Inflammatory macrophage treated with lipopolysaccharide for 1 hour (primary cell): ENCODE results near the gene CHRM1.

Experiments used
- DNase-seq, 2 donors: peaks; one replicate each; pipeline ENCODE4 v3.0.0-alpha.2; 2020 to 2022

The CHRM1 gene

DNA sequence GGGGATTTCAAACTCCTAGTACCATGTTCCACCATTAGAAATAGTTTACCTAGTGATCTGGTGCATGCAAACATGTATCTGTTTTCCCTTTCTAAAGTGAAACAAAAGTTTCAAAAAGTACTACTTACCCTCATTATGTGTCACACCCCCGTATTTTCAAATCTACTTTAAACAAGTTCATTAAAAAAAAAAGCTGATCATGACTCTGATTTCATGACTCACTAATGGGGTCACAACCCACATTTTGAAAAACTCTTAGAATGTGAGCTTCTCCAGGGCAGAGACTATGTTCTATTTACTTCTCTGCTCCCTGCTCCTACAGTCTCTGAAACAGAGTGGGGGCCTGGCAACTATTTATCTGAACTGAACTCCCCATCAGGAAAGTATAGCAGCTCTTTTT, 18.2 kb downstream of the CHRM1 start:
- DNase-seq, result no peak

GRCh38 chr11:62898027-62898426, 23.1 kb downstream of the CHRM1 start:
- no peak for DNase-seq

GRCh38 chr11:62897311-62897710, 23.9 kb downstream of the CHRM1 start:
- DNase-seq, result no peak

- DNase-seq, result no peak
Observed at GRCh38 chr11:62896049-62896448, 25.1 kb downstream of the CHRM1 start.

GRCh38 chr11:62895501-62895900, 25.7 kb downstream of the CHRM1 start:
- no peak for DNase-seq

GRCh38 chr11:62892077-62892922, 28.9 kb downstream of the CHRM1 start:
- no peak for DNase-seq

GRCh38 chr11:62889484-62890437, 31.4 kb downstream of the CHRM1 start:
- DNase-seq, result no peak

DNA sequence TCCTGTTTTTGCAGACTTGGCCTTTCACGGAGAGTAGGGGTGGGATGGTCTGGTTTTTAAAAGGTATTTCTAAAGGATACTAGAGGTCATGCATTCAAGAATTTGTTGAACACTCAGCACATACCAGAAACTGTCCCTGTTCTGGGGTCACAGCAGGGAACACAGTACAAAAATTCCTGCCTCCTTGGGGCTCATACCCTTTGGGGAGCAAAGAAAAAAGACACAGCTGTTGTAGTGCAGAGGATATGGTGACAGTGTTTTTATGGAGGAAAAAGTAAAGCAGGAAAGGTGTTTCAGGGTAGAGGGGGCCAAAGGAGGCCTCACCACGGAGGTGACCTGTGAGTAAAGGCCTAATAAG, 32.1 kb downstream of the CHRM1 start:
- DNase-seq, result no peak

DNA sequence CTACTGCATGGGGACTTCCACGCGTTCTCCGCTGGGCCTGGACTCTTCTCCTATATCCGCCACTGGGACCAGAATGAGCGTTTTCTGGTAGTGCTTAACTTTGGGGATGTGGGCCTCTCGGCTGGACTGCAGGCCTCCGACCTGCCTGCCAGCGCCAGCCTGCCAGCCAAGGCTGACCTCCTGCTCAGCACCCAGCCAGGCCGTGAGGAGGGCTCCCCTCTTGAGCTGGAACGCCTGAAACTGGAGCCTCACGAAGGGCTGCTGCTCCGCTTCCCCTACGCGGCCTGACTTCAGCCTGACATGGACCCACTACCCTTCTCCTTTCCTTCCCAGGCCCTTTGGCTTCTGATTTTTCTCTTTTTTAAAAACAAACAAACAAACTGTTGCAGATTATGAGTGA, 32.8 kb downstream of the CHRM1 start:
- DNase-seq, result no peak

DNA sequence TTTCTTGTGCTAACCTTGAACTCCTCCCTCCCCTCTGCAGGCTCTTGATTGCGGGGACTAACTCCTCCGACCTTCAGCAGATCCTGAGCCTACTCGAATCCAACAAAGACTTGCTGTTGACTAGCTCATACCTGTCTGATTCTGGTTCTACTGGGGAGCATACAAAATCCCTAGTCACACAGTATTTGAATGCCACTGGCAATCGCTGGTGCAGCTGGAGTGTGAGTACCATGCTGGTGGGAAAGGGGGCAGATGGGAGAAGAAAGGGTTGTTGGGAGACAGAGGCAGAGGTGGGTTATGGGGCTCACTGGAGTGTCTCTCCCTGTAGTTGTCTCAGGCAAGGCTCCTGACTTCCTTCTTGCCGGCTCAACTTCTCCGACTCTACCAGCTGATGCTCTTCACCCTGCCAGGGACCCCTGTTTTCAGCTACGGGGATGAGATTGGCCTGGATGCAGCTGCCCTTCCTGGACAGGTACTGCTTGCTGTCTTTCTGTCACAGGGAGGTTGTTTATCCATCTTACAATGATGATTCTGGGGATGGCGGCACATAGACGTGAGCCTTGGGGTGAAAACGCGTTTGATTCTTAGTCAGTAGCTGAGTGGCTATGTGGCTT, 35.9 kb downstream of the CHRM1 start:
- no peak for DNase-seq

DNA sequence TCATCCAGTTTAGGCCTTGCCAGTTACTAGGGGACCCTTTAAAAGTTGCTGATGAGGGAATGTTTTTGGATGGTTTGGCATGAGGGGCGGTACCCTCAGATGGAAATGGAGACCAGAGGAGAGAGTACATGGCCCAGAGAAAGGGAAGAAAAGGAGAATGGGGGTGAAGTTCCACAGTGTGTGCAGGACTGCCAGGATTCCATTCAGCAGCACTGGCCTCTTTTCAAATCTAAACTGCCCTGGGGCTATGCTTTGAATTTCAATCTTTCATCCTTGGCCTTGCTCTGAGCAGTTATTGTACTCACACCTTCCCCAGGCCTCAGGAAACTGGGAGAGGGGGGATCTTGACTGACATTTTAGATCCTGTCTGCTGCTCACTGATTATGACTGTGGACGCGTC, 37.5 kb downstream of the CHRM1 start:
- no peak for DNase-seq

- DNase-seq, result peak; percentile 37 to 47
Observed at GRCh38 chr11:62882788-62883501, 38.2 kb downstream of the CHRM1 start.

GRCh38 chr11:62882431-62882749, 38.8 kb downstream of the CHRM1 start:
- DNase-seq, result no peak

- DNase-seq, result peak; percentile 94 to 97
Observed at GRCh38 chr11:62881579-62882430, 39.4 kb downstream of the CHRM1 start.

- peak; percentile 76 to 84 for DNase-seq
Observed at GRCh38 chr11:62880803-62881578, 40.2 kb downstream of the CHRM1 start, which contains the start of gene SLC3A2. TSS of gene SLC3A2 (plus strand) at chr11:62880896. CDS start at chr11:62881024, 128 bp downstream.

- DNase-seq, result peak; percentile 76 to 77
Observed at GRCh38 chr11:62880231-62880802, 40.8 kb downstream of the CHRM1 start.

DNA sequence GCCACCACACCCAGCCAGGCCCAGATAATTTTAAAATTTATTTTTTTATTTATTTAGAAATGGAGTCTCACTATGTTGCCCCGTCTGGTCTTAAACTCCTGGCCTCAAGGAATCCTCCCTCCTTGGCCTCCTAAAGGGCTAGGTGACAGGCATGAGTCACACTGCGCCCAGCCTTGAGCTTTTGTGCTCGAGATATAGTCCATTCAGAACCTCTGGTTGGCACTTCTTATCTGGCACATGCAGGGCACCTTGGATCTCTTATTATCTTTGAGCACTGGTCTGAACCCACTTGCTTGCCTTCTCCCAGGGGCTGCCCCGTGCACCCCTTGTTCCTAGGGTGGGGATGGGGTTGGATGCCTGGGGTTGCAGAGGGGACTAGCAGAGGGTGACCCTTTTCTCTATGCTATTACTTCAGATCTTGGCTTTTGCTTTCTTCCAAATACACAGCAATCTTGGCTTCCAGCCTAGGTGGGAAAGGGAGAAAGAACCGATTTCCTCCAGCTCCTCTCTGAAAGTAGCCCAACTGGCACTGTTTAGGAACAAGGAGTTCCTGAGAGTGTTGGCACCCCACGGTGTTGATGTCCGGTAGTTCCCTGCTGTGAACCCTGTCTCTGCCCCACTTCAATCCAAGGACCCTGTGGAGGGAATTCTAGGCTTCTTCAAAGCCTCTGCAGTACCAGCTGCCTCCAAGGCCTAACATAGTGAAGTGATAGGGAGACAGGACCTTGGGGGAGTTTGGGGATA, 41.8 kb downstream of the CHRM1 start:
- no peak for DNase-seq

- DNase-seq, result no peak
Observed at GRCh38 chr11:62876712-62877111, 44.5 kb downstream of the CHRM1 start.

- no peak for DNase-seq
Observed at GRCh38 chr11:62875698-62876478, 45.3 kb downstream of the CHRM1 start.
